Adipose tissue (tissue), 3 donors: ENCODE measurements around the gene MITD1. TPM values are rescaled to one million over a fixed set of nuclear protein-coding genes. Genes with fewer than 3 reads are reported as not detected.
"Not testable (repeated sequence)": the region's sequence is repeated elsewhere in the genome, so short reads cannot be mapped to it uniquely, and the experiment has no call there.

ENCODE experiments used
- H3K27ac ChIP-seq: one replicate; pipeline ENCODE4 v1.5.1; 2013; ENCODE audit warnings: low read depth, low read length
- WGBS, 3 donors: extraction: QIAGEN DNeasy Blood & Tissue Kit; methylation state at CpG; one replicate each; pipeline ENCODE4 v1.1.7; 2013; 5-methylcytosine and 5-hydroxymethylcytosine counted together
- polyA plus RNA-seq, 3 donors: library from polyadenylated mRNA; stranded (reverse); fragments of 200-250 nt; gene quantifications; one replicate each; pipeline ENCODE4 v1.2.3, GENCODE V29; 2013
- donor health status: healthy with polysubstance abuse.
- donor health status: Bipolar disorder and iron deficiency.
- donor health status: healthy.

Gene MITD1
- polyA plus RNA-seq, result 10 to 100 TPM; 13.9 to 43.4 (median 19.8) TPM

DNA sequence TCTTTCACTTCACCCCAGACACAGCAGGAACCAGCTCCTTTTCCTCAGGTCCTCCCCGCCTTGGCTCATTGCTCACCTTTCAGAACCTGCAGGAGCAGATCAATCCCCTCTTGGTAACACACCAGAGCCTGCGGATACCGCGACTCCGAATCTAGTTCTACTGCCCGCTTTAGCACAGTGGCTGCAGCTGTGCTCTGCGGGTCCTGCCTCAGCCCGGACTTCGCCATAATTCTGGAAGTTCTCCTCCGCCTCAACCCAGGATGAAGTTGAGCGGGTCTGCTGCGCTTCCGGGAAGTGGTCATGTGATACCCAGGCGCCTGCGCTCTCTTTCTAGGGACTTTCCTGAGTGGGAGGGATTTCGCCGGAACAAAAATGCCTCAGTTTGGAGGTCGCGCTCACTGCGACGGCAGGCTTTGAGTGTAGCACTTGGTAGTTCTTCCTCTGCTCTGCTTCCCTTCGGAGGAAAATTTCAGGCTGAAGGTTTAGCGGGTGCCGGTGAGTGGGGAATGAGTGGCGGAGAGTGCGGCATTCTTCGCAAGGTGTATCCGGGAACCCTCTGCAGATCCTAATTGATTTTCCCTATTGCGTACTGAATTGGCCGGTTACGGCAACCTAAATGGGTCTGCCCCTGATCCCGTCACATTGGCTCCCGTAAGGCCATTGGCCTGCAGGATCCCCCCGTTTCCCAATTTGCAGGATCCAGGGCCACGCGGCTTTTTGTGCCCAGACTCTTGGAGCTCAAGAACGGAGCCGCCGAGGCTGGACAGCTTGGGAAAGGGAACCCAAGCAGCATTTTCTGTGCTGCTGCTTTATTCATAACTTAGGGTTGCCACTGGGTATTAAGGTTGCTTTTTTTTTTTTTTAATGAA, at the start of gene MITD1, which contains the start of gene MRPL30:
TSS of gene MITD1 (minus strand) at position 304 of the 869 bp plus-strand sequence. CDS start at position 227, 77 bp downstream.
TSS of gene MRPL30 (plus strand) at position 430 of the 869 bp plus-strand sequence. CDS start 5,020 bp downstream, outside the sequence.
- H3K27ac ChIP-seq, result no peak within 1 kb of the TSS
- WGBS, 3 donors, result 0% methylated on average over 39 of the region's 39 CpGs

DNA sequence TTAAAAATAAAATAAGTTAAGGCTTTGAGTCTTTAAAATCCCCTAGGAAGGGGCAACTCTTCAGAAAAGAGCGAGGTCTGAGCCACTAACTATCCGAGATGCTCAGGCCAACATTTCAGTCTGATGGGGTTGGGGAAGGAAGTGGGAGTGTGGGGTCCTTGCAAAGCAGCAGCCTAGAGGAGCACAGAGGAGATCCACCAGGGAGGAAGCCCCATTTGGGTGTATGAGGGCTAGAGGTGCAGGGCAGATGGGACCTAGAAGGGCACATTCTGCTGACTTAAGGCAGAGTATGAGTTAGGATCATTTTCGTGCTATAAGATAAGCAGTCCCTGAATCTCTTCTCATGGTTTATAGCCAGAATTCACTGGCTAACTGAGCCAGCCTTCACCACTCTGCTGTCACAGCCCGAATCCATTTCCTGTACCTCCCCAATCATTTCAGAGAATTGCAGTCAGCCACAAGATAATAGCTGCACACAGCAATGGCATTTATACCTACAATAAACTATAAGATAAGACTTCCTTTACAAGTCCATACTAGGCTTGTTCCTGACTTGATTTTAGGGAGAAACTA, 37.2 kb upstream of the MITD1 start:
- no peak overlapping the region for H3K27ac ChIP-seq
- WGBS, 3 donors, result 77 to 86% (median 77%) methylated on average over 4 of the region's 4 CpGs

DNA sequence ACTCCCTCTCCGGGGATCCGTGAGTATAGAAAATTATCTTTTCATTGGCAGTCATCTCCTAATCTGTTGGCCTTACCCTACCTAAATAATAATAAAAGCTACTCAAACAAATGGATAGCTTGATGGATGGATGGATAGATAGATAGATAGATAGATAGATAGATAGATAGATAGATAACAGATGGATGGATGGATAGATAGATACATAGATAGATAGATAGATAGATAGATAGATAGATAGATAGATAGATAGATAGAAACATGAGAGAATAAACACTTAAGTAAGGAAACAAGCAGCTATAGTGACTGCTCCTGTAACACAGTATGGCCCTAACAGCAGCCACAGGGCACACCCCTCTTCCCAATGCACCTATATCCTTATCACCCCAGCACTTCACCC, 35.2 kb upstream of the MITD1 start:
- WGBS, 3 donors, result 92 to 96% (median 95%) methylated on average over 2 of the region's 2 CpGs
- H3K27ac ChIP-seq, result no peak overlapping the region

DNA sequence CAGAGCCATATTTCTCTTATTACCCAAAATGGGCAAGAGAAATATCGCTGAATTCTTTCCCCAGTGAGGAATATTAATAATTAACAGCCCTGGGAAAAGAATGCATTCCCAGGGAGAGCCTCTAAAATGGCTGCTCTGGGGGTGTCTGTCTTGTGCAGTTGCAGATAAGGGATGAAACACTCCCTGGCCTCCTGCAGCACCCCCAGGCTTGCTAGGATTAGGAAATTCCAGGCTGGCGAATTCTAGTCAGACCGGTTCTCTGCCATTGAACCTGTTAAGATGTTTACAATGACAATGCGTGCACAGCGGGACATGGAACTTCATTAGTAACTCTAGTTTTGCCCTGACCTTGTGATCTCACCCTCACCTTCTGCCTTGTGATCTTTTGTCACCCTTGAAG, 24.6 kb upstream of the MITD1 start:
- 81 to 94% (median 89%) methylated on average over 5 of the region's 5 CpGs for WGBS, 3 donors
- H3K27ac ChIP-seq, result no peak overlapping the region

DNA sequence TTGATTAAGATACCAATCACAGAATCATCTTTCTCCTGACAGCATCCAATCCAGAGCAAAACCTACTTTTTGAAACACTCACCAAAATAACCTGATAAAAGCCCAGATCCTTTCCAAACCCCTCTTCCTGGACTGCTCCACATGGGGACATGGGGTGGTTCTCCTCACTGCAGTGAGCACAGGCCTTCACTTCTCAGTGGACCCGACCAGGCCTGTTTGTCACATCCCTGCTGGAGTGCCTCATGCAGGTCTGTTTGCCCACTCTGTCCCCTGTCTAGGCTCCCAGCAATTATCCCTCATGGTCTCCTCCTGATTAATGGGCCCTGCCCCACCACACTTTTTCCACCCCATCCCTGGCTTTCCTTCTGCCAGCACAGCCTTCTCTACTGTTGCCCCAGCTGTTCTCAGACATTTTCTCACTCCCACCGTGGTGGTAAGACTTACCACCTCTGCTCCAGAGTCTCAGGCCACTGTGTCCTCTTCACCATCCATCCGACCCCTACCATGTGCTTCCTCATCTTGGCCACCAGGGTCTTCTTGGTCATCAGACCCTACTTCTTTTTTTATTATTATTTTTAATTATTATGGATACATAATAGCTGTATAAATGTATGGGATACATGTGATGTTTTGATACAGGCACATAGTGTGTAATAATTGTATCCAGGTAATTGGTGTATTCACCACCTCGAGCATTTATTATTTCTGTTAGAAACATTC, 21.3 kb upstream of the MITD1 start:
- WGBS, 3 donors, result 92 to 95% (median 93%) methylated on average over 4 of the region's 4 CpGs

DNA sequence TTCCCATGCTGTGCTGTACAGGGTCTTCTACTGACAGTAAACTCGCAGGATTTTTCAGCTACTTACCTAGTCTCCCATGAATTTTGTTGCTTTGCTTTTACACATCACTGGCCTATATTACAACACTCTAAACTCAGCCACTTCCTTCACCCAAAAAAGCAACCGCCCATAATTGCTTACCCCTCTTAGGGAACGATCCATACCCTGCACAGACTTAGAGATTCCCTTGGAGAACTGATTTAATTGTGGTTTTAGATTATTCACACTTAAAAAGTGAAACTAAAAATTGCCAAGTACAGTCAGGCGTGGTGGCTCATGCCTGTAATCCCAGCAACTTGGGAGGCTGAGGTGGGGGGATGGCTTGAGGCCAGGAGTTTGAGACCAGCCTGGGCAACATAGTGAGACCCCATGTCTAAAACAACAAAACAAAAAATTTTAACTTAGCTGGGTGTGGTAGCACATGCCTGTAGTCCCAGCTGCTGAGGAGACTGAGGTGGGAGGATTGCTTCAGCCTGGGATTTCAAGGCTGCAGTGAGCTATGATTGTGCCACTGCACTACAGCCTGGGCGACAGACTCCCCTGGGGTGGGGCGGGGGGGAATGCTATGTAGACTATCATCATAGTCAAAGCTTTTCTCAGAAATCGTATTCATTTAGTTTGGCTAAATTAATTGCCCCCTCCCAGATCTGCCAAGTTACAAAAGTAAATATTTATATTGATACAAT, 19.4 kb upstream of the MITD1 start:
- WGBS, 3 donors, result 79 to 86% (median 79%) methylated on average over 7 of the region's 7 CpGs
- no peak overlapping the region for H3K27ac ChIP-seq

More for the DNA sequence above, 21.3 kb upstream of the MITD1 start:
- H3K27ac ChIP-seq, result no peak overlapping the region

DNA sequence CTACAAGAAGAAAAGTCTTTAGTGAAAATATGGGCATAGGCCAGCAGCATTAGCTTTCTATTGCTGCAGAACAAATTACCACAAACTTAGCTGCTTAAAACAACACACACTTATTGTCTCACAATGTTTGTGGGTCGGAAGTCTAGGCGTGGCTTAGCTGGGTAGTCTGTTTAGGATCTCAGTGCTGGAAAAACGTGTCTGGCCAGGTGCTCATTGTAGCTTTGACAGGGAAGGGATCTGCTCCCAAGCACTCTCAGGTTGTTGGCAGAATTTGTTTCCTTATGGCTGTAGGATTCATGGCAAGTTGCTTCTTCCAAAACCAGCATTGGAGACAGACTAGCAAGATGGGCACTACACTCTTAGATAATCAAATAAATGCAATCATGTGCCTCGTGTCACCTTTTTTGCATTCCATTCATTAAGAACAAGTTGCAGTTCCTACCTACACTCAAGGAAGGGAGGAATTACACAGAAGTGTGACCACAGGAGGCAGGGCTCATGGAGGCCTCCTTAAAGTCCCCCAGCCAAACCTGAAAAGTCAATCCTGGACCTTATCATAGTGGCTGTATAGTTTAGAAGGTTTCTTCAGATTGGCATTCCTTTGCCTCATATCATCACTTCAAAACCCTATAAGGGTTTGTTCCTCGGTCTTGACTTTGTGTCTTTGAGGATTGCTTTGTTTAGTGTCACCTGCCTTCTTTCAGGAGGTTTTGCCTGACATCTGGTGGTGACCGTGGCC, 17.4 kb upstream of the MITD1 start:
- no peak overlapping the region for H3K27ac ChIP-seq
- WGBS, 3 donors, result 83 to 92% (median 88%) methylated on average over 6 of the region's 6 CpGs

DNA sequence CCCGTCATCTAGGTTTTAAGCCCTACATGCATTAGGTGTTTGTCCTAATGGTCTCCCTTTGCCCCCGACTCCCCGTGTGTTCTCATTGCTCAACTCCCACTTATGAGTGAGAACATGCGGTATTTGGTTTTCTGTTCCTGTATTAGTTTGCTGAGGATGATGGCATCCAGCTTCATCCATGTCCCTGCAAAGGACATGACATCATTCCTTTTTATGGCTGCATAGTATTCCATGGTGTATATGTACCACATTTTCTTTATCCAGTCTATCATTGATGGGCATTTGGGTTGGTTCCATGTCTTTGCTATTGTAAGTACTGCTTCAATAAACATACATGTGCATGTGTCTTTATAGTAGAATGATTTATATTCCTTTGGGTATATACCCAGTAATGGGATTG, 11.5 kb upstream of the MITD1 start:
- 95 to 100% (median 97%) methylated on average over 4 of the region's 4 CpGs for WGBS, 3 donors
- not testable (repeated sequence) for H3K27ac ChIP-seq

DNA sequence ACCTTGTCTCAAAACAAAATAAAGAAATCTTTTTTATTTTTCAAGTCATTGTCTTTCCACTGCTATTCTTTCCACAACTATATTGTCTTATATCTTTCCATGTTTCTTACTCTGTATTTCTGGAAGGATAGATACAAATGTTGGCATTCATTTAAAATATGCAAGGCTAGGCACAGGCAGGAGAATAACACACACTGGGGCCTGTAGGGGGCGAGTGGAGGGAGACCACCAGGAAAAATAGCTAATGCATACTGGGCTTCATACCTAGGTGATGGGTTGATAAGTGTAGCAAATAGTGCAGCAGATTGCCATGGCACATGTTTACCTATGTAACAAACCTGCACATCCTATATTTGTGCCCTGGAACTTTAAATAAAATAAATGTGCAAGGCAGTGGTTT, 9.7 kb upstream of the MITD1 start:
- WGBS, 3 donors, result 71 to 81% (median 80%) methylated on average over 1 of the region's 1 CpG
- H3K27ac ChIP-seq, result no peak overlapping the region

DNA sequence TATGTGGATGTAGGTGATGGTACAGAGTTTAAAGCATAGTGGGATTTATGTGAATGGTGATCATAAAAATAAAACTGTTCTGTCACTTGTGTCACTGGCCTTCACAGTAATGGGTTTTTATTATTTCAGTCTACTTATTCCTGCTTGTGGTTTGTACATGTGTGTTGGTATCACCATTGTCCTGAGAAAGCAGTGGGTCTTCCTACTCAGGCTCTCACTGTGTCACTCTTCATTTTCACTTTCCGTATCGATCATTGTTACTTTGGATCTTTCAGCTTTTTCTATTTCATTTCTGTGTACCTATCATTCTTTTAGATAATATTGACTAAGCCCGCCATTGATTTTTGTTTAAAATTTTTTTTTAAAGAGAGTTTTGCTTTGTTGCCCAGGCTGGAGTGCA, 7.5 kb upstream of the MITD1 start:
- 91 to 97% (median 96%) methylated on average over 3 of the region's 3 CpGs for WGBS, 3 donors
- no peak overlapping the region for H3K27ac ChIP-seq

DNA sequence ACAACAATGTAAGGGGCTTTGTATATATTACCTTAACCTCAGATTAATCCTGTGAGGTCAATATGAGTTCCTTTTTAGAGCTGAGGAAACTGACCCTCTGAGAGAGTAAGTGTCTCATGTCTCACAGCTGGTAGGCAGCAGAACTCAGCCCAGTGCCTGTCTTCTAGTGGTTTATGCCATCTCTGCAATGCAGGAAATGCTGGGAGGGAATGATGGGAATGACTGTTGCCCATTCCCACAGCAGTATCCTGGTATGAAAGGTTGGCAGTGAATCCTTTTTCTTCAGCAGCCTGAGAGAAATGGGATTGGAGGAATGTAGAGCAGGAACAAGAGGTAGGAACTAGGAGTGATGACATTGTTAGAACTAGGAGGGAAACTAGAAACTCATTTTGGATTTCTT, 6.2 kb upstream of the MITD1 start:
- no peak overlapping the region for H3K27ac ChIP-seq

DNA sequence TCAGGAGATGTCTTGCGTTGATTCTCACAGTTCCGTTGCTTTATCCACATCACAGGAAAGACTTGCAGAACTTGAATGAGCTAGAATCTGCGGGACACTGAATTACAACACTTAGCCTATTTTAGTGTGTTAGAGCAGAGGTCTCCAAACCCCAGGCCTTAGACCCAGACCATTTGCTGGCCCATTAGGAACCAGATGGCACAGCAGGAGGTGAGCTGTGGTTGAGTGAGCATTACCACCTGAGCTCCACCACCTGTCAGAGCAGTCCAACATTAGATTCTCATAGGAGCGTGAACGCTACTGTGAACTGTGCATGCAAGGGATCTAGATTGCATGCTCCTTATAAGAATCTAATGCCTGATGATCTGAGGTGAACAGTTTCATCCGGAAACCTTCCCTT, 4.0 kb upstream of the MITD1 start:
- WGBS, 3 donors, result 59 to 76% (median 61%) methylated on average over 6 of the region's 6 CpGs
- H3K27ac ChIP-seq, result no peak overlapping the region

DNA sequence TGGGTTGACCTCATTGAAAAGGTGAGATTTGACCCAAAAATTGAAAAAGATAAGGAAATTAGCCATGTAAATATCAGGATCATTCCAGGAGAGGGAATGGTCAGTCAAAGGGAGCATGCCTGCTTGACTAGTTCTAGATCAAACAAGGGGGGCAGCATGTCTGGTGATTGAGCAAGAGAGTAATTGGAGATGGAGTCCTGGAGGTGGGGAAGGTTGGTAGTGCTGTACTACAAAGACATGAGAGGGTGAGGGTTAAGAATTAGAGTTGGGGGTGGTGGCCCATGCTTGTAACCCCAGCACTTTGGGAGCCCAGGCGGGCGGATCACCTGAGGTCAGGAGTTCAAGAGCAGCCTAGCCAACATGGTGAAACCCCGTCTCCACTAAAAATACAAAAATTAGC, 2.2 kb upstream of the MITD1 start:
- WGBS, 3 donors, result 90 to 95% (median 93%) methylated on average over 3 of the region's 3 CpGs
- H3K27ac ChIP-seq, result no peak overlapping the region

DNA sequence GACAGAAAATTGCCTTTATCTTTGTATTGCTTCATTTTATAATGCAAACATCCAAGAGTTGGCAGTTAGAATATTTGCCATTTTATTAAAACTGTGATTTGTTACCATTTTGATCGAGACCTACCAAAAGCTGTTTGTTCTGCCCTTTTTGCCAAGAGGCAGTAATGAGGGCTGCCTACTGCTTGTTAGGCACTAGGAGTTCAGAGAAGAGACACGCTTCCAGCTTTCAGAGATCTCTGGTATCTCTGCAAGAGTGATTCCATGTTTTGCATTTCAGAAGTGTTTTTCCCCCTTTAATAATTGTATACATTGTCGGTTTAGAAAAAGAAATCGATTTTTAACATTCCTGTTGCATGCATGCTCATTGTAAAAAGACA, 754 bp upstream of the MITD1 start:
- no peak overlapping the region for H3K27ac ChIP-seq
- whole genome bisulfite sequencing, 3 donors, result 1 to 7% (median 5%) methylated on average over 4 of the region's 4 CpGs

DNA sequence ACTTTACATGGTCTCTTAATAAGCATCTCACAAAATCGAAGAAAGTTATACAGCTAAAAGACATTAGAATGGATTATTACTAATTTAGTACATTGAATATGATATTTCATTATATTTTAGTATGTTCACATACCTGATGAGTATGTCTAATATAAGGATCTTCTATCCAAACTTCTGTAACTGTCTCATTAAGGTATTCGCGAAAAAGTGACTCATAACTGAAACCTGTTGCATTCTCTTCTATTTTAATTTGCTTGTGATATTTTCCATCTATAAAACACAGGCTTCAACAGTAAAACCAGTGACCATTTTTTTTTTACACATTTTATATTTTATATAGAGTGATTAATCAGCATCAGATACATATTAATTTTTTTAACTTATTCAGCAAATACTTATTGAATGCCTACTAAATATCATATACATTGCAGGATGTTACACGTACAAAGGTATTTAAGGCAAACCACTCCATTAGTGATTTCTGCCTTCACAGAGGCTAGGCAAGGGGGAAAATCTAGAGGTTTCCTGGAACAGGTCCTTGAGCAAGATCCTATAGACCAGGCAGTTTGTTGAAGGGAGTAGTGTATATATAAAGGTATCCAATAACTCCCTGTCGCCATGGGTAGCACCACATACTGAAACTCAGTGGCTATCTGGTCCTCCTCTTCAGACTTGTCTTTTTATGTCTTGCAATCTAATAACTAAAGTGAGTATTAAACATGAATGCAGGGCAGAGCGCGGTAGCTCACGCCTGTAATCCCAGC, 9.3 kb downstream of the MITD1 start:
- WGBS, 3 donors, result 97 to 98% (median 97%) methylated on average over 8 of the region's 8 CpGs
- no peak overlapping the region for H3K27ac ChIP-seq

DNA sequence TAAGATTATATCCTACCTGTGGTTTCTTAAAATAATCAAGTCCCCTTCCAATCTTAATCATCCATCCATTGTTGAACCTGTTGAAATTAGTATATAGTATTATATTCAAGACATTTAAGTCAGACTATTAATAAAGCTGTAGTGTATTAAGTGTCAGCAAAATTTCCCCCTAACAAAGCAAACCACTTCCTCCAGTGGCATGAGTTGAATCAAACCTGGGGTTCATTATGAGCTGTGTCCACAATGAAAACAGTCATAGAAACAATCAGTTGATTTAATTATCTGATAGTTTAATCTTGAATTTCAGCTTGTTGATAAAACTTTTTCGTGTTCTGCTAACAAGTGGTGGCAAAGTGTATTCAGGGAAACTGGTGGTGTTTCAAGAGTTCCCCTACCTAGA, 11.3 kb downstream of the MITD1 start:
- no peak overlapping the region for H3K27ac ChIP-seq
- 51 to 63% (median 59%) methylated on average over 1 of the region's 1 CpG for WGBS, 3 donors

DNA sequence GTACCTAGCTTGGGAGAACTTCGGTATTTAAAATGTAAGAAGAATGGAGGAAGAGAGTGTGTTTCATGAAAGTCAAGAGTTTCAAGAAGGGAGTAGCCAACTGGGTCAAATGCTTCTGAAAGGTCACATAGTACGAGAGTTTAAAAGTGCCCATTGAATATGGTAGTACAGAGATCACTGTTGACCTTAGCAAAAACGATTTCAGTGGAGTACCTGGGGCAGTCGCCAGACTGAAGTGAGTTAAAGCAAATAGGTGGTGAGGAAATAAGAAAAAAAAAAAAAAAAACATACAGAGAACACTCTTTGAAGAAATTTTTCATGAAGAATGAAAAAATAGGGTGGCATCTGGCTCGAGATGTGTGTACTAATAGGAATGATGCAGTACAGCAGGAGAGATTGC, 14.6 kb downstream of the MITD1 start:
- H3K27ac ChIP-seq, result no peak overlapping the region
- 85 to 88% (median 87%) methylated on average over 5 of the region's 5 CpGs for WGBS, 3 donors
